Thyroid gland (tissue), 4 donors: Measurements from ENCODE around the gene RNF187. TPM values are rescaled to one million over a fixed set of nuclear protein-coding genes. Genes with fewer than 3 reads are reported as not detected.

Experiments used
- DNase-seq, 2 donors: peaks; one replicate each; pipeline ENCODE4 v3.0.0-alpha.2; 2019
- H3K27ac ChIP-seq, 3 donors: fragments of 200-600 bp; sonication (generic); 1 replicate in 2 of 3; 2 replicates in 1 of 3; pipeline ENCODE4 v1.5.1; 2016 to 2019; ENCODE audit warnings: mild to moderate bottlenecking in 1 of 3, moderate library complexity in 1 of 3
- H3K27me3 ChIP-seq: fragments of 200-600 bp; sonication (generic); one replicate; pipeline ENCODE4 v1.5.1; 2019
- H3K36me3 ChIP-seq, 2 donors: fragments of 200-600 bp; sonication (generic); one replicate each; pipeline ENCODE4 v1.5.1; 2016 to 2019
- H3K4me1 ChIP-seq, 2 donors: fragments of 200-600 bp; sonication (generic); one replicate each; pipeline ENCODE4 v1.5.1; 2017 to 2019
- H3K4me3 ChIP-seq, 3 donors: fragments of 200-600 bp; sonication (generic); replicated peaks in 1 of 3; 1 replicate in 2 of 3; 2 replicates in 1 of 3; pipeline ENCODE4 v1.5.1; 2016; ENCODE audit warnings: mild to moderate bottlenecking in 1 of 3
- H3K9me3 ChIP-seq: fragments of 200-600 bp; sonication (generic); one replicate; pipeline ENCODE4 v1.5.1; 2017
- CTCF ChIP-seq, 6 experiments: fragments of 200-600 bp in 3 of 6; fragments of 450-650 bp in 3 of 6; sonication (generic) in 3 of 6; IDR thresholded peaks; one replicate each; pipeline ENCODE4 v1.5.1; 2016 to 2019; ENCODE audit warnings: antibody characterized with exemption in 6 of 6, mild to moderate bottlenecking in 2 of 6, inconsistent platforms in 1 of 6, moderate library complexity in 1 of 6
- POLR2A ChIP-seq, 2 donors: fragments of 450-650 bp; IDR thresholded peaks; one replicate each; pipeline ENCODE4 v1.6.1; 2017; ENCODE audit warnings: antibody characterized with exemption in 2 of 2, mild to moderate bottlenecking in 2 of 2, moderate library complexity in 1 of 2
- WGBS, 2 donors: methylation state at CpG; one replicate each; pipeline ENCODE4 v1.1.5; 2017; 5-methylcytosine and 5-hydroxymethylcytosine counted together
- intact Hi-C: fragments of 100-400 bp; cut with DNase I; formaldehyde crosslinking; loops from one replicate; pipeline ENCODE4 v1.15.1; 2023
- total RNA-seq, 4 donors: library from RNA; depleted of rRNA; stranded (reverse); fragments of >200 nt; gene quantifications; one replicate each; pipeline ENCODE4 v1.2.3, GENCODE V29; 2016

The RNF187 gene
- total RNA-seq, 4 donors from 2014 or later = 34.8 to 204 (median 98.4) TPM

- no peak overlapping the region for H3K27ac ChIP-seq
- WGBS, 2 donors = 55% methylated on average over 13 to 14 of the region's 14 CpGs
- H3K4me3 ChIP-seq = no peak overlapping the region
- no peaks in the 10 kb centered on the region for H3K4me1 ChIP-seq
- no peak for TF ChIP-seq CTCF (IDR thresholded peaks at IDR 0.05)
- no peaks in the 10 kb centered on the region for H3K36me3 ChIP-seq
- DNase-seq = no peak
- no peaks in the 10 kb centered on the region for H3K9me3 ChIP-seq
- H3K27me3 ChIP-seq = no peaks in the 10 kb centered on the region
- intact Hi-C loops = no loop called here
Measured at GRCh38 chr1:228513236-228513900, 26.2 kb downstream of the RNF187 start.

GRCh38 chr1:228514421-228514820, 27.2 kb downstream of the RNF187 start:
- WGBS, 2 donors = 68 to 74% methylated on average over 4 to 7 of the region's 7 CpGs
- no peak overlapping the region for H3K4me3 ChIP-seq
- TF ChIP-seq POLR2A (IDR thresholded peaks at IDR 0.05) = no peak
- TF ChIP-seq CTCF (IDR thresholded peaks at IDR 0.05) = no peak
- no peaks in the 10 kb centered on the region for H3K27me3 ChIP-seq
- DNase-seq = no peak
- H3K36me3 ChIP-seq = no peaks in the 10 kb centered on the region
- no peak overlapping the region for H3K27ac ChIP-seq
- intact Hi-C loops = no loop called here
- H3K4me1 ChIP-seq = no peaks in the 10 kb centered on the region
- H3K9me3 ChIP-seq = no peaks in the 10 kb centered on the region

GRCh38 chr1:228515200-228515834, 28.1 kb downstream of the RNF187 start:
- Histone ChIP-seq H3K4me3 (no peak overlapping the region), H3K9me3 (no peaks in the 10 kb centered on the region), H3K27ac (no peak overlapping the region), H3K4me1 (no peaks in the 10 kb centered on the region), H3K36me3 (no peaks in the 10 kb centered on the region), H3K27me3 (no peaks in the 10 kb centered on the region)
- intact Hi-C loops = no loop called here
- WGBS, 2 donors = 28 to 44% methylated on average over 2 of the region's 2 CpGs
- peak in 1 of 2 donors; percentile 23 for DNase-seq
- peak; percentile 12 to 88 (median 62) for TF ChIP-seq CTCF (IDR thresholded peaks at IDR 0.05)
- TF ChIP-seq POLR2A (IDR thresholded peaks at IDR 0.05) = no peak

GRCh38 chr1:228517655-228518054, 30.5 kb downstream of the RNF187 start:
- no peak for TF ChIP-seq POLR2A (IDR thresholded peaks at IDR 0.05)
- TF ChIP-seq CTCF (IDR thresholded peaks at IDR 0.05) = no peak
- WGBS, 2 donors = 43 to 45% methylated on average over 2 of the region's 2 CpGs
- DNase-seq = no peak
- Histone ChIP-seq H3K27me3 (no peaks in the 10 kb centered on the region), H3K27ac (no peak overlapping the region), H3K36me3 (no peaks in the 10 kb centered on the region), H3K4me1 (no peaks in the 10 kb centered on the region), H3K4me3 (no peak overlapping the region), H3K9me3 (no peaks in the 10 kb centered on the region)
- intact Hi-C loops = no loop called here

- no peak for DNase-seq
- Histone ChIP-seq H3K9me3 (no peaks in the 10 kb centered on the region), H3K27ac (no peak overlapping the region), H3K27me3 (no peaks in the 10 kb centered on the region), H3K4me3 (no peak overlapping the region), H3K4me1 (no peaks in the 10 kb centered on the region), H3K36me3 (no peaks in the 10 kb centered on the region)
- WGBS, 2 donors = 56 to 57% methylated on average over 5 of the region's 5 CpGs
- intact Hi-C loops = no loop called here
- TF ChIP-seq POLR2A (IDR thresholded peaks at IDR 0.05) = no peak
- no peak for TF ChIP-seq CTCF (IDR thresholded peaks at IDR 0.05)
Measured at GRCh38 chr1:228527596-228527995, 40.4 kb downstream of the RNF187 start.
